ENCODE measurements around the gene BCAN. TPM values are rescaled to one million over a fixed set of nuclear protein-coding genes. Genes with fewer than 3 reads are reported as not detected.

BCAN gene
- total and polyA plus RNA-seq, 2 of the 8 experiments (the other 6 are each of a cell fraction or from before 2014, with no cell fraction given), result 4.5 to 24.0 TPM

DNA sequence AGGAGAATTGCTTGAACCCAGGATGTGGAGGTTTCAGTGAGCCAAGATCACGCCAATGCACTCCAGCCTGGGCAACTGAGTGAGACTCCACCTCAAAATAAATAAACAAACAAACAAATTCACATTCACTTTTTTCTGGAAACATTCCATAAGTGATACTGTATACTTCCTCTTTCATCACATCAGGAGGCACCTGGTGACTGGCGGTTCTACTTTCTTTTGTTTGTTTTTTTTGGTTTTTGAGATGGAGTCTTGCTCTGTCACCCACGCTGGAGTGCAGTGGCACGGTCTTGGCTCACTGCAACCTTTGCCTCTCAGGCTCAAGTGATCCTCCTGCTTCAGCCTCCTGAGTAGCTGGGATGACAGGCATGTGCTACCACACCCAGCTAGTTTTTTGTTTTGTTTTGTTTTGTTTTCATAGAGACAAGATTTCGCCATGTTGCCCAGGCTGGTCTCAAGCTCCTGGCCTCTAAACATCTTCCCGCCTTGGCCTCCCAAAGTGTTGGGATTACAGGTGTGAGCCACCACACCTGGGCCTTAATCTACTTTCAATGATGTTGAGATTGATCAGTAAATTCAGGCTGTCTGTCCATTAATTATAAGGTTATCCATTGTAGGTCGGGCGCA, 12.0 kb upstream of the BCAN start:
- H3K79me2 ChIP-seq (ENCODE audit: control insufficient read depth in 1 of 2, insufficient read depth in 2 of 2, low read length in 2 of 2), result no peaks in the 10 kb centered on the region
- no peak for FAIRE-seq
- H2AFZ ChIP-seq (ENCODE audit: low read length), result no peak overlapping the region
- no peak overlapping the region for H2AK5ac ChIP-seq (ENCODE audit: low read depth, low read length)
- H4K5ac ChIP-seq (ENCODE audit: insufficient read length, low read depth, low read length), result no peak overlapping the region
- no peak overlapping the region for H3K23ac ChIP-seq (ENCODE audit: insufficient read length)
- H2BK20ac ChIP-seq (ENCODE audit: low read length), result no peak overlapping the region
- no peak overlapping the region for H3K14ac ChIP-seq (ENCODE audit: insufficient read length)
- no peak overlapping the region for H3K27ac ChIP-seq (ENCODE audit: low read depth, low read length)
- H3K4me3 ChIP-seq (ENCODE audit: extremely low read depth in 1 of 4, insufficient read depth in 2 of 4, low read depth in 3 of 4, low read length in 4 of 4), result no peak overlapping the region
- H2BK12ac ChIP-seq (ENCODE audit: low read depth, low read length), result no peak overlapping the region
- CTCF ChIA-PET (ENCODE audit: partially characterized antibody), result interaction anchor here (0.6 to 43.0 kb wide), 8 partner anchors 9 to 96 kb away, joined by 3 to 868 read pairs (median 48); partner anchors contain the start of genes BCAN, CRABP2, HAPLN2 and NES
- peaks cover 8% of the 10 kb centered on the region; the same call in 1 of the 2 replicates for H3K23me2 ChIP-seq (ENCODE audit: low read depth, low read length)
- H3K79me1 ChIP-seq (ENCODE audit: low read depth, low read length), result no peaks in the 10 kb centered on the region; the same call in 1 of the 2 replicates
- POLR2A ChIA-PET (ENCODE audit: partially characterized antibody), result interaction anchor here (1.2 to 1.5 kb wide), 3 partner anchors 11 to 52 kb away, joined by 3 to 4 read pairs (median 4); partner anchors contain the start of gene HAPLN2
- no peak overlapping the region for H2BK5ac ChIP-seq (ENCODE audit: low read depth, low read length)
- no peak overlapping the region for H3K4me2 ChIP-seq (ENCODE audit: insufficient read depth in 1 of 2, low read depth in 2 of 2, low read length in 2 of 2)
- peaks cover 0 to 7% (median 2%) of the 10 kb centered on the region in 4 experiments; a peak in 5 of 7 replicates for H3K4me1 ChIP-seq (replicated peaks in 1 of 4; ENCODE audit: control insufficient read depth in 3 of 4, insufficient read depth in 4 of 4, low read length in 3 of 4)
- no peak overlapping the region for H3K18ac ChIP-seq (ENCODE audit: extremely low read depth, low read length)
- no peak overlapping the region for H3K9ac ChIP-seq (replicated peaks in 1 of 4; ENCODE audit: extremely low read depth in 1 of 4, low read depth in 3 of 4, low read length in 3 of 4)
- peaks cover 0 to 1% of the 10 kb centered on the region in 2 experiments for H4K20me1 ChIP-seq (replicated peaks in 1 of 2; ENCODE audit: control insufficient read depth in 1 of 2, insufficient read depth in 2 of 2, low read length in 2 of 2)
- no peak overlapping the region for H4K91ac ChIP-seq (replicated peaks; ENCODE audit: insufficient read length, low read length)
- no peak overlapping the region for H3K56ac ChIP-seq (replicated peaks; ENCODE audit: insufficient read length, low read depth, low read length)
- WGBS, 2 experiments (ENCODE audit: extremely low coverage in 1 of 2, insufficient coverage in 1 of 2, insufficient read length in 1 of 2, insufficient replicate concordance in 2 of 2, low coverage in 1 of 2, low lambda C conversion rate in 2 of 2, missing lambda C conversion rate in 1 of 2), result 89% methylated on average over 8 of the region's 8 CpGs; no CpG with 5 or more reads in 1 of the 2 experiments
- DNase-seq (ENCODE audit: low read depth in 1 of 2, low spot score in 2 of 2), result no peak
- H3K4ac ChIP-seq (replicated peaks; ENCODE audit: insufficient read length, low read depth, low read length), result no peak overlapping the region
- H4K8ac ChIP-seq (ENCODE audit: extremely low read depth, insufficient read depth, low read length), result no peak overlapping the region
- H2BK15ac ChIP-seq (ENCODE audit: low read length), result no peak overlapping the region
- peaks cover 9 to 21% (median 12%) of the 10 kb centered on the region in 4 experiments; a peak in 6 of 7 replicates for H3K27me3 ChIP-seq (replicated peaks in 1 of 4; ENCODE audit: control insufficient read depth in 3 of 4, extremely low read depth in 1 of 4, insufficient read depth in 3 of 4, low read length in 3 of 4)
- H2BK120ac ChIP-seq (replicated peaks; ENCODE audit: low read depth, low read length), result no peak overlapping the region
- H3K9me3 ChIP-seq (ENCODE audit: insufficient read depth in 2 of 2, low read depth in 1 of 2, low read length in 1 of 2), result no peaks in the 10 kb centered on the region
- H3K36me3 ChIP-seq (ENCODE audit: control insufficient read depth in 2 of 4, insufficient read depth in 4 of 4, low read length in 3 of 4), result no peaks in the 10 kb centered on the region; a peak in 1 of 8 replicates
- no peak for TF ChIP-seq GABPA (IDR thresholded peaks at IDR 0.05; ENCODE audit: borderline replicate concordance, insufficient read depth, low read length)
- no peak for TF ChIP-seq TEAD4 (IDR thresholded peaks at IDR 0.05; ENCODE audit: low read depth, low read length)
- TF ChIP-seq CREB1 (IDR thresholded peaks at IDR 0.05), result no peak
- no peak for TF ChIP-seq SP2 (IDR thresholded peaks at IDR 0.05; ENCODE audit: low read length)
- TF ChIP-seq JUND (IDR thresholded peaks at IDR 0.05; ENCODE audit: low read length), result no peak
- TF ChIP-seq JUN (IDR thresholded peaks at IDR 0.05; ENCODE audit: low read depth, low read length), result no peak
- TF ChIP-seq TAF7 (optimal IDR thresholded peaks at IDR 0.05; ENCODE audit: borderline replicate concordance, low read depth, low read length), result no peak
- no peak for TF ChIP-seq EGR1 (IDR thresholded peaks at IDR 0.05; ENCODE audit: borderline replicate concordance, low read depth, low read length)
- TF ChIP-seq KDM4A (IDR thresholded peaks at IDR 0.05; ENCODE audit: low read depth, low read length, severe bottlenecking), result no peak
- TF ChIP-seq HDAC2 (IDR thresholded peaks at IDR 0.05; ENCODE audit: borderline replicate concordance in 1 of 2, low read depth in 2 of 2, low read length in 2 of 2), result no peak
- TF ChIP-seq, protein P1, sequence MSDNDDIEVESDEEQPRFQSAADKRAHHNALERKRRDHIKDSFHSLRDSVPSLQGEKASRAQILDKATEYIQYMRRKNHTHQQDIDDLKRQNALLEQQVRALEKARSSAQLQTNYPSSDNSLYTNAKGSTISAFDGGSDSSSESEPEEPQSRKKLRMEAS (IDR thresholded peaks at IDR 0.05), result no peak
- no peak for TF ChIP-seq SAP30 (IDR thresholded peaks at IDR 0.05; ENCODE audit: insufficient read depth, insufficient replicate concordance, low read length)
- TF ChIP-seq CHD2 (IDR thresholded peaks at IDR 0.05; ENCODE audit: low read length), result no peak

All from H1 (cell line).